Neural cell (in vitro differentiated cells): ENCODE results near the gene MGAT4B. TPM values are rescaled to one million over a fixed set of nuclear protein-coding genes. Genes with fewer than 3 reads are reported as not detected.
"Not testable (repeated sequence)": the region's sequence is repeated elsewhere in the genome, so short reads cannot be mapped to it uniquely, and the experiment has no call there.

ENCODE experiments used
- H2AFZ ChIP-seq: fragments of 200-600, 300-800 bp; sonication (generic), shearing (Covaris generic); 2 replicates; pipeline ENCODE4 v1.6.0; 2014; ENCODE audit warnings: low read depth, mild to moderate bottlenecking, antibody characterized with exemption, low read length, moderate library complexity
- H3F3A ChIP-seq: fragments of 200-600 bp; shearing (Covaris generic); 2 replicates; pipeline ENCODE4 v1.6.1; 2016; ENCODE audit warnings: mild to moderate bottlenecking, moderate library complexity, mixed read lengths, antibody characterized with exemption, low read length; ENCODE audit not compliant: insufficient read depth, poor library complexity, severe bottlenecking
- H3K27ac ChIP-seq: fragments of 200-600, 300-800 bp; sonication (generic), shearing (Covaris generic); 2 replicates; pipeline ENCODE4 v1.5.1; 2014; ENCODE audit warnings: mild to moderate bottlenecking, low read length, moderate library complexity
- H3K27me3 ChIP-seq: fragments of 300-800, 200-600 bp; sonication (generic), shearing (Covaris generic); 2 replicates; pipeline ENCODE4 v1.6.0; 2014; ENCODE audit warnings: mild to moderate bottlenecking, low read depth, low read length, moderate library complexity; ENCODE audit not compliant: insufficient read depth
- H3K36me3 ChIP-seq: fragments of 300-800, 200-600 bp; sonication (generic), shearing (Covaris generic); 2 replicates; pipeline ENCODE4 v1.5.1; 2014; ENCODE audit warnings: mild to moderate bottlenecking, antibody characterized with exemption, low read length, moderate library complexity; ENCODE audit not compliant: insufficient read depth
- H3K4me2 ChIP-seq: fragments of 300-800, 200-600 bp; sonication (generic), shearing (Covaris generic); 2 replicates; pipeline ENCODE4 v1.6.0; 2014; ENCODE audit warnings: mild to moderate bottlenecking, low read length
- H3K4me3 ChIP-seq: fragments of 300-800, 200-600 bp; sonication (generic), shearing (Covaris generic); 2 replicates; pipeline ENCODE4 v1.5.1; 2014; ENCODE audit warnings: mild to moderate bottlenecking, low read length, moderate library complexity
- H3K79me2 ChIP-seq: fragments of 200-600 bp; shearing (Covaris generic); replicated peaks from 2 replicates; pipeline ENCODE4 v1.6.0; 2014; ENCODE audit warnings: mild to moderate bottlenecking, low read length, moderate library complexity; ENCODE audit not compliant: insufficient read depth
- H3K9ac ChIP-seq: fragments of 300-800, 200-600 bp; sonication (generic), shearing (Covaris generic); 2 replicates; pipeline ENCODE4 v1.6.1; 2016; ENCODE audit warnings: mild to moderate bottlenecking, low read length, mixed read lengths
- H3K9me2 ChIP-seq: fragments of 200-600 bp; shearing (Covaris generic); 2 replicates; pipeline ENCODE4 v1.6.1; 2016; ENCODE audit warnings: mild to moderate bottlenecking, low read length, mixed read lengths; ENCODE audit not compliant: insufficient read depth
- H3K9me3 ChIP-seq: fragments of 200-600, 300-800 bp; sonication (generic), shearing (Covaris generic); 2 replicates; pipeline ENCODE4 v1.6.1; 2016; ENCODE audit warnings: mild to moderate bottlenecking, mixed run types, low read length, moderate library complexity, mixed read lengths
- H4K20me1 ChIP-seq: fragments of 200-600 bp; shearing (Covaris generic); 2 replicates; pipeline ENCODE4 v1.6.1; 2016; ENCODE audit warnings: mild to moderate bottlenecking, mixed run types; ENCODE audit not compliant: insufficient read depth
- EP300 ChIP-seq: fragments of 450-650 bp; conservative IDR thresholded peaks from 2 replicates; pipeline ENCODE4 v1.6.1; 2014; ENCODE audit warnings: antibody characterized with exemption, mild to moderate bottlenecking, moderate library complexity; ENCODE audit not compliant: poor library complexity, severe bottlenecking
- EZH2 ChIP-seq: fragments of 200-600, 300-800 bp; shearing (Covaris generic), sonication (generic); IDR thresholded peaks from 2 replicates; pipeline ENCODE4 v1.6.1; 2014; ENCODE audit warnings: antibody characterized with exemption, low read length, borderline replicate concordance, mild to moderate bottlenecking; ENCODE audit not compliant: insufficient read depth, poor library complexity, severe bottlenecking
- MXI1 ChIP-seq: fragments of 450-650 bp; conservative IDR thresholded peaks from 2 replicates; pipeline ENCODE4 v1.6.1; 2014; ENCODE audit warnings: antibody characterized with exemption, mild to moderate bottlenecking; ENCODE audit not compliant: poor library complexity, severe bottlenecking
- POLR2AphosphoS5 ChIP-seq: IDR thresholded peaks from 2 replicates; pipeline ENCODE4 v1.6.1; 2012
- RAD21 ChIP-seq: fragments of 450-650 bp; conservative IDR thresholded peaks from 2 replicates; pipeline ENCODE4 v1.6.1; 2014; ENCODE audit warnings: antibody characterized with exemption, mild to moderate bottlenecking, moderate library complexity
- SMC3 ChIP-seq: fragments of 450-650 bp; conservative IDR thresholded peaks from 2 replicates; pipeline ENCODE4 v1.6.1; 2014; ENCODE audit warnings: antibody characterized with exemption, mild to moderate bottlenecking, moderate library complexity; ENCODE audit not compliant: poor library complexity
- polyA plus RNA-seq: library from polyadenylated mRNA; depleted of rRNA; stranded (reverse); fragments of >200 nt; gene quantifications from 2 replicates; pipeline ENCODE4 v1.2.3, GENCODE V29; 2014
- TF ChIP-seq, protein P1 (sequence below): IDR thresholded peaks from 2 replicates; pipeline ENCODE4 v1.6.1; 2012; ENCODE audit warnings: borderline replicate concordance

The MGAT4B gene
- polyA plus RNA-seq, 1 donor from 2014 or later = 70.6 TPM

DNA sequence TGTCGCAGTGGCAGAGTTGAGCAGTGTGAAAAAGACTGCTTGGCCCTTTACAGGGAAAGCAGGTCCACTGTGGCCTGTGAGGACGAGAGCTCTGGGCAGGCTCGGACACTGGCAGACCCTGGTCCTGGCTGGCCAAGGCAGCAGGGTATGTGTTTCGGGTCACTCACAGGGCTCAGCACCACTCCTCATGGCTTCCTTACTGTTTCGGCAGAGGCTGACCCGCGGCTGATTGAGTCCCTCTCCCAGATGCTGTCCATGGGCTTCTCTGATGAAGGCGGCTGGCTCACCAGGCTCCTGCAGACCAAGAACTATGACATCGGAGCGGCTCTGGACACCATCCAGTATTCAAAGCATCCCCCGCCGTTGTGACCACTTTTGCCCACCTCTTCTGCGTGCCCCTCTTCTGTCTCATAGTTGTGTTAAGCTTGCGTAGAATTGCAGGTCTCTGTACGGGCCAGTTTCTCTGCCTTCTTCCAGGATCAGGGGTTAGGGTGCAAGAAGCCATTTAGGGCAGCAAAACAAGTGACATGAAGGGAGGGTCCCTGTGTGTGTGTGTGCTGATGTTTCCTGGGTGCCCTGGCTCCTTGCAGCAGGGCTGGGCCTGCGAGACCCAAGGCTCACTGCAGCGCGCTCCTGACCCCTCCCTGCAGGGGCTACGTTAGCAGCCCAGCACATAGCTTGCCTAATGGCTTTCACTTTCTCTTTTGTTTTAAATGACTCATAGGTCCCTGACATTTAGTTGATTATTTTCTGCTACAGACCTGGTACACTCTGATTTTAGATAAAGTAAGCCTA is 29.8 kb upstream of the MGAT4B start:
- Histone ChIP-seq H4K20me1 (no peaks in the 10 kb centered on the region), H2AFZ (no peak overlapping the region), H3K4me2 (no peak overlapping the region), H3K27ac (no peak overlapping the region), H3K4me3 (no peak overlapping the region), H3K9me3 (no peaks in the 10 kb centered on the region), H3K36me3 (peaks cover 4% of the 10 kb centered on the region), H3K9me2 (no peaks in the 10 kb centered on the region), H3K27me3 (no peaks in the 10 kb centered on the region), H3F3A (no peaks in the 10 kb centered on the region), H3K79me2 (no peaks in the 10 kb centered on the region), H3K9ac (no peak overlapping the region)
- no peak for TF ChIP-seq EP300
- no peak for TF ChIP-seq SMC3
- no peak for TF ChIP-seq EZH2
- TF ChIP-seq POLR2AphosphoS5 = peak; percentile 37
- no peak for TF ChIP-seq MXI1

DNA sequence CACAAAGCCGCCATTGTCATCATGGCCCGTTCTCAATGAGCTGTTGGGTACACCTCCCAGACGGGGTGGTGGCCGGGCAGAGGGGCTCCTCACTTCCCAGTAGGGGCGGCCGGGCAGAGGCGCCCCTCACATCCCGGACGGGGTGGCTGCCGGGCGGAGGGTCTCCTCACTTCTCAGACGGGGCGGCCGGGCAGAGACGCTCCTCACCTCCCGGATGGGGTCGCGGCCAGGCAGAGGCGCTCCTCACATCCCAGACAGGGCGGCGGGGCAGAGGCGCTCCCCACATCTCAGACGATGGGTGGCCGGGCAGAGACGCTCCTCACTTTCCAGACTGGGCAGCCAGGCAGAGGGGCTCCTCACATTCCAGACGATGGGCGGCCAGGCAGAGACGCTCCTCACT is 28.2 kb upstream of the MGAT4B start:
- H3K9me2 ChIP-seq, H4K20me1 ChIP-seq, H3K9me3 ChIP-seq, H3K79me2 ChIP-seq, H3K4me3 ChIP-seq, H3K27me3 ChIP-seq, H3K27ac ChIP-seq, H3K36me3 ChIP-seq, H3K9ac ChIP-seq, H3F3A ChIP-seq, H3K4me2 ChIP-seq, H2AFZ ChIP-seq: not testable (repeated sequence)

DNA sequence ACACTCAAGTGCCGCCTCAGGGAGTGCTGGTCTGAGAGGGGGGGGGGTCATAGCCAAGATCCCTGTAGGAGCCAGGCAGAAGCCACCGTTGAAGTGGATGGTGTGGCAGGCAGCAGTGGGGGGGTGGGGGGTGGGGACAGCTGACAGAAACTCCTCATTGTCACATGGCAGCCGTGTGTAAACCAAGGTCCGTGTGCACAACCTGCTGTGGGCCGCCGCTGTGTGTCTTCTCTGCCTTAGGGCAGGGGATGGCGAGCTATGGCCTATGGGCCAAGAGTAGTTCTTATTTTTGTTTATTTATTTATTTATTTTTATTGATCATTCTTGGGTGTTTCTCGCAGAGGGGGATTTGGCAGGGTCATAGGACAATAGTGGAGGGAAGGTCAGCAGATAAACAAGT is 27.5 kb upstream of the MGAT4B start:
- H3K9me3 ChIP-seq = no peaks in the 10 kb centered on the region
- H3K4me2 ChIP-seq = no peak overlapping the region
- H4K20me1 ChIP-seq = no peaks in the 10 kb centered on the region
- no peak overlapping the region for H3K4me3 ChIP-seq
- no peaks in the 10 kb centered on the region for H3K79me2 ChIP-seq
- H3K9ac ChIP-seq = no peak overlapping the region
- no peak overlapping the region for H2AFZ ChIP-seq
- no peaks in the 10 kb centered on the region for H3K9me2 ChIP-seq
- H3K27ac ChIP-seq = no peak overlapping the region
- H3K27me3 ChIP-seq = no peaks in the 10 kb centered on the region
- H3K36me3 ChIP-seq = peaks cover 10% of the 10 kb centered on the region
- no peaks in the 10 kb centered on the region for H3F3A ChIP-seq
- no peak for TF ChIP-seq EP300
- TF ChIP-seq, protein P1, sequence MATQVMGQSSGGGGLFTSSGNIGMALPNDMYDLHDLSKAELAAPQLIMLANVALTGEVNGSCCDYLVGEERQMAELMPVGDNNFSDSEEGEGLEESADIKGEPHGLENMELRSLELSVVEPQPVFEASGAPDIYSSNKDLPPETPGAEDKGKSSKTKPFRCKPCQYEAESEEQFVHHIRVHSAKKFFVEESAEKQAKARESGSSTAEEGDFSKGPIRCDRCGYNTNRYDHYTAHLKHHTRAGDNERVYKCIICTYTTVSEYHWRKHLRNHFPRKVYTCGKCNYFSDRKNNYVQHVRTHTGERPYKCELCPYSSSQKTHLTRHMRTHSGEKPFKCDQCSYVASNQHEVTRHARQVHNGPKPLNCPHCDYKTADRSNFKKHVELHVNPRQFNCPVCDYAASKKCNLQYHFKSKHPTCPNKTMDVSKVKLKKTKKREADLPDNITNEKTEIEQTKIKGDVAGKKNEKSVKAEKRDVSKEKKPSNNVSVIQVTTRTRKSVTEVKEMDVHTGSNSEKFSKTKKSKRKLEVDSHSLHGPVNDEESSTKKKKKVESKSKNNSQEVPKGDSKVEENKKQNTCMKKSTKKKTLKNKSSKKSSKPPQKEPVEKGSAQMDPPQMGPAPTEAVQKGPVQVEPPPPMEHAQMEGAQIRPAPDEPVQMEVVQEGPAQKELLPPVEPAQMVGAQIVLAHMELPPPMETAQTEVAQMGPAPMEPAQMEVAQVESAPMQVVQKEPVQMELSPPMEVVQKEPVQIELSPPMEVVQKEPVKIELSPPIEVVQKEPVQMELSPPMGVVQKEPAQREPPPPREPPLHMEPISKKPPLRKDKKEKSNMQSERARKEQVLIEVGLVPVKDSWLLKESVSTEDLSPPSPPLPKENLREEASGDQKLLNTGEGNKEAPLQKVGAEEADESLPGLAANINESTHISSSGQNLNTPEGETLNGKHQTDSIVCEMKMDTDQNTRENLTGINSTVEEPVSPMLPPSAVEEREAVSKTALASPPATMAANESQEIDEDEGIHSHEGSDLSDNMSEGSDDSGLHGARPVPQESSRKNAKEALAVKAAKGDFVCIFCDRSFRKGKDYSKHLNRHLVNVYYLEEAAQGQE = no peak
- TF ChIP-seq POLR2AphosphoS5 = no peak
- no peak for TF ChIP-seq SMC3
- no peak for TF ChIP-seq MXI1
- TF ChIP-seq RAD21 = no peak
